ENCODE data around the gene DNER.

- no peak for TF ChIP-seq CTCF (conservative IDR thresholded peaks at IDR 0.05; ENCODE audit: low read depth, low read length)
- no peak for TF ChIP-seq EZH2 (IDR thresholded peaks at IDR 0.05; ENCODE audit: borderline replicate concordance, low read depth, low read length, poor library complexity, severe bottlenecking)
These were observed 103.0 kb downstream of the DNER start for GRCh38 chr2:229611360-229611759.
